ENCODE measurements around the gene SH3GLB2.
"Not testable (repeated sequence)": the region's sequence is repeated elsewhere in the genome, so short reads cannot be mapped to it uniquely, and the experiment has no call there.

SH3GLB2 gene

DNA sequence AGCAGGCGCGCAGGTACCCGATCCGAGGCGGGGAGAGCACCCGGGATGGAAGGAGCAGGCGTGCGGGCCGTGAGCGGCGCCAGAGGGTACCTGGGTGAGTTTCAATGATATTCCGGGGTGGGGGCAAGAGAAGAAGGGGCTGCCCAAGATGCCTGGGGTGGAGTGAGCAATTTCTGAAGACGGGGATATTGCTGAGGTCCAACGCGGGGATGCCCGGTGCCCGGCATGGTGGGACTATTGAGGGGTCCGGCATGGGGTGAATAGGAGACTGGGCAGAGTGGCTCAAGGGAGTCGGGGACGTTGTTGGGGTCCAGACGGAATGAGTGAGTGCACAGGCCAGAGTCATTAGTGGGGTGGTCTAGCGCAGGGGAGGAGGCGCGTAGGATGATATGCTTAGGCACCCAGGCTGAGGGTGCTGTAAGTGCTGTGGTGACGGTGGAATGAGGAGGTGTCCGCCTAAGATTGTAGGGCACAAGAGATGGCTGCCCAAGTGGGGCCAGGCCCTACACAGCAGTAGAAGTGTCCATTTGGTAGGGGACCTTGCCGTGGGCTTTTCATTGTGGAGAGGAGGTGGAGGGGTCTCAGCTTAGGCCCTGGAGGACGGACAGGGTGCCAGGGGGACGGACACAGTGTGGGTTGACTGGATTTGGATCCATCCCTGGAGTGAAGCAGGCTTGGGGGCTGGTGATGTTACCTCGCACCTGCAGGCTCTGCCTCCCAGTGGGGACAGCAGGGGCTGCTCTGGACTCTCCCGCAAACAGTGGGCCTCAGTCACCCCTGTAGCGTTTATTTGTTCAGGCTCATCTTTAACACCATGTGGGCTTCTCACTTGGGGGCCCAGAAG, 9.0 kb upstream of the SH3GLB2 start:
- H3K27me3 ChIP-seq (ENCODE audit: insufficient read depth, low read length, poor library complexity, severe bottlenecking), result no peaks in the 10 kb centered on the region
- no peak for TF ChIP-seq EZH2phosphoT487 (IDR thresholded peaks at IDR 0.05; ENCODE audit: borderline replicate concordance)
- TF ChIP-seq, protein P1, sequence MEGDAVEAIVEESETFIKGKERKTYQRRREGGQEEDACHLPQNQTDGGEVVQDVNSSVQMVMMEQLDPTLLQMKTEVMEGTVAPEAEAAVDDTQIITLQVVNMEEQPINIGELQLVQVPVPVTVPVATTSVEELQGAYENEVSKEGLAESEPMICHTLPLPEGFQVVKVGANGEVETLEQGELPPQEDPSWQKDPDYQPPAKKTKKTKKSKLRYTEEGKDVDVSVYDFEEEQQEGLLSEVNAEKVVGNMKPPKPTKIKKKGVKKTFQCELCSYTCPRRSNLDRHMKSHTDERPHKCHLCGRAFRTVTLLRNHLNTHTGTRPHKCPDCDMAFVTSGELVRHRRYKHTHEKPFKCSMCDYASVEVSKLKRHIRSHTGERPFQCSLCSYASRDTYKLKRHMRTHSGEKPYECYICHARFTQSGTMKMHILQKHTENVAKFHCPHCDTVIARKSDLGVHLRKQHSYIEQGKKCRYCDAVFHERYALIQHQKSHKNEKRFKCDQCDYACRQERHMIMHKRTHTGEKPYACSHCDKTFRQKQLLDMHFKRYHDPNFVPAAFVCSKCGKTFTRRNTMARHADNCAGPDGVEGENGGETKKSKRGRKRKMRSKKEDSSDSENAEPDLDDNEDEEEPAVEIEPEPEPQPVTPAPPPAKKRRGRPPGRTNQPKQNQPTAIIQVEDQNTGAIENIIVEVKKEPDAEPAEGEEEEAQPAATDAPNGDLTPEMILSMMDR (conservative IDR thresholded peaks at IDR 0.05; ENCODE audit: low read length), result no peak
- no peaks in the 10 kb centered on the region for H3F3A ChIP-seq (ENCODE audit: low read depth)
- H2AFZ ChIP-seq (ENCODE audit: low read length), result no peak overlapping the region; the same call in 1 of the 2 replicates
- no peaks in the 10 kb centered on the region for H4K20me1 ChIP-seq (ENCODE audit: insufficient read depth, low read length, poor library complexity, severe bottlenecking)
- peak overlapping the region; percentile 78 for H3K4me3 ChIP-seq (ENCODE audit: low read length, poor library complexity, severe bottlenecking)
- H3K4me2 ChIP-seq (ENCODE audit: low read depth, low read length, poor library complexity, severe bottlenecking), result peak overlapping the region; percentile 86
- H3K9me3 ChIP-seq (ENCODE audit: insufficient read depth, low read depth, low read length), result no peaks in the 10 kb centered on the region
- H3K4me1 ChIP-seq (ENCODE audit: insufficient read depth, low read length, poor library complexity, severe bottlenecking), result peaks cover 6% of the 10 kb centered on the region
- no peaks in the 10 kb centered on the region for H3K36me3 ChIP-seq (ENCODE audit: insufficient read depth, low read length)
- no peaks in the 10 kb centered on the region for H3K9me2 ChIP-seq (replicated peaks; ENCODE audit: low read depth, low read length)
- H3K79me2 ChIP-seq (ENCODE audit: insufficient read depth, low read length), result peaks cover 28% of the 10 kb centered on the region
- H3K9ac ChIP-seq (ENCODE audit: low read depth, low read length, poor library complexity, severe bottlenecking), result peak overlapping the region; percentile 70

- H3K9me3 ChIP-seq (ENCODE audit: insufficient read depth, low read depth, low read length), result no peaks in the 10 kb centered on the region
Observed at GRCh38 chr9:129036241-129036922, 8.3 kb upstream of the SH3GLB2 start, which contains the start of gene MIGA2. TSS of gene MIGA2 (plus strand) at chr9:129036626. CDS start at chr9:129040595, 3,969 bp downstream.

GRCh38 chr9:129035838-129036237, 7.7 kb upstream of the SH3GLB2 start:
- H3K9ac ChIP-seq (ENCODE audit: low read depth, low read length, poor library complexity, severe bottlenecking), result peak overlapping the region; percentile 50
- H3K36me3 ChIP-seq (ENCODE audit: insufficient read depth, low read length); H4K20me1 ChIP-seq (ENCODE audit: insufficient read depth, low read length, poor library complexity, severe bottlenecking); H3K9me3 ChIP-seq (ENCODE audit: insufficient read depth, low read depth, low read length); H3F3A ChIP-seq (ENCODE audit: low read depth); H3K9me2 ChIP-seq (replicated peaks; ENCODE audit: low read depth, low read length); H3K27me3 ChIP-seq (ENCODE audit: insufficient read depth, low read length, poor library complexity, severe bottlenecking); H3K4me1 ChIP-seq (ENCODE audit: insufficient read depth, low read length, poor library complexity, severe bottlenecking); H3K4me3 ChIP-seq (ENCODE audit: low read length, poor library complexity, severe bottlenecking): not testable (repeated sequence)
- H3K79me2 ChIP-seq (ENCODE audit: insufficient read depth, low read length), result peaks cover 25% of the 10 kb centered on the region
- H2AFZ ChIP-seq (ENCODE audit: low read length), result peak overlapping the region; percentile 90
- peak overlapping the region; percentile 74 for H3K4me2 ChIP-seq (ENCODE audit: low read depth, low read length, poor library complexity, severe bottlenecking)

More at GRCh38 chr9:129036241-129036922, 8.3 kb upstream of the SH3GLB2 start, which contains the start of gene MIGA2:
- Histone ChIP-seq H2AFZ (ENCODE audit: low read length) (peak within 1 kb of the TSS; percentile 90), H3K36me3 (ENCODE audit: insufficient read depth, low read length) (no peaks in the 10 kb centered on the region), H3F3A (ENCODE audit: low read depth) (no peaks in the 10 kb centered on the region), H3K27me3 (ENCODE audit: insufficient read depth, low read length, poor library complexity, severe bottlenecking) (no peaks in the 10 kb centered on the region), H4K20me1 (ENCODE audit: insufficient read depth, low read length, poor library complexity, severe bottlenecking) (no peaks in the 10 kb centered on the region), H3K9me2 (replicated peaks; ENCODE audit: low read depth, low read length) (no peaks in the 10 kb centered on the region), H3K4me2 (ENCODE audit: low read depth, low read length, poor library complexity, severe bottlenecking) (peak within 1 kb of the TSS; percentile 86), H3K4me3 (ENCODE audit: low read length, poor library complexity, severe bottlenecking) (peak within 1 kb of the TSS; percentile 78), H3K9ac (ENCODE audit: low read depth, low read length, poor library complexity, severe bottlenecking) (peak within 1 kb of the TSS; percentile 70), H3K79me2 (ENCODE audit: insufficient read depth, low read length) (peaks cover 25% of the 10 kb centered on the region), H3K4me1 (ENCODE audit: insufficient read depth, low read length, poor library complexity, severe bottlenecking) (peaks cover 6% of the 10 kb centered on the region)
- TF ChIP-seq, protein P1 (conservative IDR thresholded peaks at IDR 0.05; ENCODE audit: low read length), result no peak
- TF ChIP-seq EZH2phosphoT487 (IDR thresholded peaks at IDR 0.05; ENCODE audit: borderline replicate concordance), result no peak
